Measurements from ENCODE around the gene FUCA1. TPM values are rescaled to one million over a fixed set of nuclear protein-coding genes. Genes with fewer than 3 reads are reported as not detected.
"Not testable (repeated sequence)": the region's sequence is repeated elsewhere in the genome, so short reads cannot be mapped to it uniquely, and the experiment has no call there.

FUCA1 gene
- polyA plus RNA-seq, 3 donors, result 24.2 to 97.7 (median 96.6) TPM

- Histone ChIP-seq H3K9me3 (replicated peaks in 1 of 2; ENCODE audit: control insufficient read depth in 1 of 2, insufficient read depth in 1 of 2, low read length in 2 of 2) (no peaks in the 10 kb centered on the region), H3K36me3 (replicated peaks in 1 of 2; ENCODE audit: control insufficient read depth in 1 of 2, insufficient read depth in 2 of 2, low read length in 2 of 2) (no peaks in the 10 kb centered on the region), H3K79me2 (ENCODE audit: insufficient read depth, low read length) (no peaks in the 10 kb centered on the region), H3K27ac (ENCODE audit: low read depth in 1 of 2, low read length in 2 of 2) (no peak overlapping the region), H2AFZ (ENCODE audit: insufficient read depth, low read depth, low read length, poor library complexity, severe bottlenecking) (peak overlapping the region; percentile 82), H3K4me3 (replicated peaks in 1 of 3; ENCODE audit: low read depth in 2 of 3, low read length in 3 of 3) (peak overlapping the region in 2 of 3 experiments; percentile 12 to 63), H3K4me2 (replicated peaks; ENCODE audit: extremely low read depth, low read length, poor library complexity, severe bottlenecking) (peak overlapping the region; percentile 76), H3K4me1 (ENCODE audit: control insufficient read depth in 1 of 2, insufficient read depth in 2 of 2, low read length in 2 of 2) (peaks cover 26 to 32% of the 10 kb centered on the region in 2 donors), H4K20me1 (ENCODE audit: insufficient read depth, low read length) (no peaks in the 10 kb centered on the region), H3K9ac (ENCODE audit: insufficient read depth, low read length, poor library complexity, severe bottlenecking) (peak overlapping the region; percentile 40), H3K27me3 (ENCODE audit: control insufficient read depth in 2 of 2, insufficient read depth in 2 of 2, low read length in 2 of 2) (peaks cover 11 to 28% of the 10 kb centered on the region in 2 donors)
- 23% methylated on average over 92 of the region's 92 CpGs for WGBS (ENCODE audit: insufficient coverage)
- TF ChIP-seq CTCF (IDR thresholded peaks at IDR 0.05), result no peak
- Mint-ChIP-seq H3K27me3 (ENCODE audit: low read depth in 3 of 3) (peaks cover 25 to 43% (median 43%) of the 10 kb centered on the region in 3 donors), H3K4me3 (peak overlapping the region; percentile 55 to 80), H3K4me1 (peaks cover 49% of the 10 kb centered on the region), H3K9me3 (peaks cover 0 to 6% (median 0%) of the 10 kb centered on the region in 7 donors), H3K27ac (peak overlapping the region in 1 of 7 donors; percentile 45), H3K36me3 (peaks cover 19 to 26% of the 10 kb centered on the region in 2 donors)
- DNase-seq, result no peak
- intact Hi-C loops (cut with micrococcal nuclease), result no loop called here
These were observed 34.5 kb upstream of the FUCA1 start for GRCh38 chr1:23902321-23903278.

GRCh38 chr1:23900017-23900416 lies 31.9 kb upstream of the FUCA1 start:
- H3K4me2 ChIP-seq (replicated peaks; ENCODE audit: extremely low read depth, low read length, poor library complexity, severe bottlenecking); intact Hi-C loops (cut with micrococcal nuclease); H2AFZ ChIP-seq (ENCODE audit: insufficient read depth, low read depth, low read length, poor library complexity, severe bottlenecking); H3K4me3 ChIP-seq (replicated peaks in 1 of 3; ENCODE audit: low read depth in 2 of 3, low read length in 3 of 3); H4K20me1 ChIP-seq (ENCODE audit: insufficient read depth, low read length); H3K79me2 ChIP-seq (ENCODE audit: insufficient read depth, low read length); H3K27ac ChIP-seq (ENCODE audit: low read depth in 1 of 2, low read length in 2 of 2); DNase-seq; H3K9ac ChIP-seq (ENCODE audit: insufficient read depth, low read length, poor library complexity, severe bottlenecking); H3K9me3 ChIP-seq (replicated peaks in 1 of 2; ENCODE audit: control insufficient read depth in 1 of 2, insufficient read depth in 1 of 2, low read length in 2 of 2); H3K36me3 ChIP-seq (replicated peaks in 1 of 2; ENCODE audit: control insufficient read depth in 1 of 2, insufficient read depth in 2 of 2, low read length in 2 of 2); H3K9me3 Mint-ChIP-seq: not testable (repeated sequence)
- Mint-ChIP-seq H3K36me3 (peaks cover 19 to 26% of the 10 kb centered on the region in 2 donors), H3K4me1 (peaks cover 56% of the 10 kb centered on the region), H3K4me3 (peak overlapping the region in 1 of 2 donors; percentile 51), H3K27me3 (ENCODE audit: low read depth in 3 of 3) (peaks cover 25 to 49% (median 40%) of the 10 kb centered on the region in 3 donors), H3K27ac (peak overlapping the region in 3 of 7 donors; percentile 6 to 46 (median 18))
- Histone ChIP-seq H3K27me3 (ENCODE audit: control insufficient read depth in 2 of 2, insufficient read depth in 2 of 2, low read length in 2 of 2) (peaks cover 11 to 28% of the 10 kb centered on the region in 2 donors), H3K4me1 (ENCODE audit: control insufficient read depth in 1 of 2, insufficient read depth in 2 of 2, low read length in 2 of 2) (peaks cover 42 to 46% of the 10 kb centered on the region in 2 donors)
- WGBS (ENCODE audit: insufficient coverage), result 100% methylated on average over 1 of the region's 8 CpGs

Measured in CD14-positive monocyte (primary cell).